Measurements from ENCODE around the gene ZBTB16. TPM values are rescaled to one million over a fixed set of nuclear protein-coding genes. Genes with fewer than 3 reads are reported as not detected.

The ZBTB16 gene
- polyA plus RNA-seq, 1 donor = 2.8 TPM

GRCh38 chr11:114183044-114183511 is 123.6 kb downstream of the ZBTB16 start:
- WGBS (ENCODE audit: insufficient coverage, low lambda C conversion rate) = 67% methylated on average over 1 of the region's 15 CpGs
- Histone ChIP-seq H3K4me3 (ENCODE audit: low read length) (no peak overlapping the region), H3K27me3 (ENCODE audit: control insufficient read depth, insufficient read depth, low read length) (no peaks in the 10 kb centered on the region), H3K27ac (ENCODE audit: low read length) (no peak overlapping the region), H3K9me3 (ENCODE audit: control insufficient read depth, low read depth, low read length) (no peaks in the 10 kb centered on the region), H3K4me1 (ENCODE audit: control insufficient read depth, insufficient read depth, low read length) (peaks cover 24% of the 10 kb centered on the region), H3K36me3 (ENCODE audit: control insufficient read depth, insufficient read depth, low read length) (no peaks in the 10 kb centered on the region)
- DNase-seq = no peak

GRCh38 chr11:114185436-114185835 is 125.9 kb downstream of the ZBTB16 start:
- Histone ChIP-seq H3K9me3 (ENCODE audit: control insufficient read depth, low read depth, low read length) (no peaks in the 10 kb centered on the region), H3K4me1 (ENCODE audit: control insufficient read depth, insufficient read depth, low read length) (peaks cover under 1% of the 10 kb centered on the region), H3K4me3 (ENCODE audit: low read length) (no peak overlapping the region), H3K36me3 (ENCODE audit: control insufficient read depth, insufficient read depth, low read length) (no peaks in the 10 kb centered on the region), H3K27ac (ENCODE audit: low read length) (no peak overlapping the region), H3K27me3 (ENCODE audit: control insufficient read depth, insufficient read depth, low read length) (no peaks in the 10 kb centered on the region)
- DNase-seq = no peak
- WGBS (ENCODE audit: insufficient coverage, low lambda C conversion rate) = no CpG with 5 or more reads among the region's 6 CpGs

- no peak for DNase-seq
- Histone ChIP-seq H3K4me3 (ENCODE audit: low read length) (no peak overlapping the region), H3K36me3 (ENCODE audit: control insufficient read depth, insufficient read depth, low read length) (no peaks in the 10 kb centered on the region), H3K27ac (ENCODE audit: low read length) (no peak overlapping the region), H3K9me3 (ENCODE audit: control insufficient read depth, low read depth, low read length) (peaks cover 3% of the 10 kb centered on the region), H3K4me1 (ENCODE audit: control insufficient read depth, insufficient read depth, low read length) (no peaks in the 10 kb centered on the region), H3K27me3 (ENCODE audit: control insufficient read depth, insufficient read depth, low read length) (no peaks in the 10 kb centered on the region)
- 100% methylated on average over 1 of the region's 7 CpGs for WGBS (ENCODE audit: insufficient coverage, low lambda C conversion rate)
These were observed 127.7 kb downstream of the ZBTB16 start for GRCh38 chr11:114187173-114187572.

GRCh38 chr11:114188851-114189570 is 129.5 kb downstream of the ZBTB16 start:
- H3K36me3 ChIP-seq (ENCODE audit: control insufficient read depth, insufficient read depth, low read length) = no peaks in the 10 kb centered on the region
- no peaks in the 10 kb centered on the region for H3K4me1 ChIP-seq (ENCODE audit: control insufficient read depth, insufficient read depth, low read length)
- no peak overlapping the region for H3K27ac ChIP-seq (ENCODE audit: low read length)
- WGBS (ENCODE audit: insufficient coverage, low lambda C conversion rate) = no CpG with 5 or more reads among the region's 3 CpGs
- peaks cover 3% of the 10 kb centered on the region for H3K9me3 ChIP-seq (ENCODE audit: control insufficient read depth, low read depth, low read length)
- H3K4me3 ChIP-seq (ENCODE audit: low read length) = no peak overlapping the region
- no peak for DNase-seq
- H3K27me3 ChIP-seq (ENCODE audit: control insufficient read depth, insufficient read depth, low read length) = no peaks in the 10 kb centered on the region

GRCh38 chr11:114190630-114191029 is 131.1 kb downstream of the ZBTB16 start:
- H3K27ac ChIP-seq (ENCODE audit: low read length) = no peak overlapping the region
- no peaks in the 10 kb centered on the region for H3K4me1 ChIP-seq (ENCODE audit: control insufficient read depth, insufficient read depth, low read length)
- DNase-seq = no peak
- H3K4me3 ChIP-seq (ENCODE audit: low read length) = no peak overlapping the region
- WGBS (ENCODE audit: insufficient coverage, low lambda C conversion rate) = no CpG with 5 or more reads among the region's 4 CpGs
- H3K36me3 ChIP-seq (ENCODE audit: control insufficient read depth, insufficient read depth, low read length) = no peaks in the 10 kb centered on the region
- H3K27me3 ChIP-seq (ENCODE audit: control insufficient read depth, insufficient read depth, low read length) = no peaks in the 10 kb centered on the region
- H3K9me3 ChIP-seq (ENCODE audit: control insufficient read depth, low read depth, low read length) = peaks cover 3% of the 10 kb centered on the region

GRCh38 chr11:114191893-114192292 is 132.4 kb downstream of the ZBTB16 start:
- peaks cover 3% of the 10 kb centered on the region for H3K9me3 ChIP-seq (ENCODE audit: control insufficient read depth, low read depth, low read length)
- no peaks in the 10 kb centered on the region for H3K36me3 ChIP-seq (ENCODE audit: control insufficient read depth, insufficient read depth, low read length)
- H3K4me3 ChIP-seq (ENCODE audit: low read length) = no peak overlapping the region
- no peaks in the 10 kb centered on the region for H3K27me3 ChIP-seq (ENCODE audit: control insufficient read depth, insufficient read depth, low read length)
- DNase-seq = no peak
- H3K4me1 ChIP-seq (ENCODE audit: control insufficient read depth, insufficient read depth, low read length) = no peaks in the 10 kb centered on the region
- no CpG with 5 or more reads among the region's 2 CpGs for WGBS (ENCODE audit: insufficient coverage, low lambda C conversion rate)
- H3K27ac ChIP-seq (ENCODE audit: low read length) = no peak overlapping the region

- no CpG with 5 or more reads among the region's 4 CpGs for WGBS (ENCODE audit: insufficient coverage, low lambda C conversion rate)
- H3K27ac ChIP-seq (ENCODE audit: low read length) = no peak overlapping the region
- H3K27me3 ChIP-seq (ENCODE audit: control insufficient read depth, insufficient read depth, low read length) = no peaks in the 10 kb centered on the region
- peaks cover 3% of the 10 kb centered on the region for H3K9me3 ChIP-seq (ENCODE audit: control insufficient read depth, low read depth, low read length)
- DNase-seq = no peak
- H3K4me3 ChIP-seq (ENCODE audit: low read length) = no peak overlapping the region
- no peaks in the 10 kb centered on the region for H3K36me3 ChIP-seq (ENCODE audit: control insufficient read depth, insufficient read depth, low read length)
- no peaks in the 10 kb centered on the region for H3K4me1 ChIP-seq (ENCODE audit: control insufficient read depth, insufficient read depth, low read length)
These were observed 133.4 kb downstream of the ZBTB16 start for GRCh38 chr11:114192841-114193389.

- no peak overlapping the region for H3K4me3 ChIP-seq (ENCODE audit: low read length)
- no peak for DNase-seq
- peaks cover 3% of the 10 kb centered on the region for H3K9me3 ChIP-seq (ENCODE audit: control insufficient read depth, low read depth, low read length)
- 100% methylated on average over 2 of the region's 10 CpGs for WGBS (ENCODE audit: insufficient coverage, low lambda C conversion rate)
- H3K27me3 ChIP-seq (ENCODE audit: control insufficient read depth, insufficient read depth, low read length) = no peaks in the 10 kb centered on the region
- no peak overlapping the region for H3K27ac ChIP-seq (ENCODE audit: low read length)
- H3K4me1 ChIP-seq (ENCODE audit: control insufficient read depth, insufficient read depth, low read length) = peaks cover 4% of the 10 kb centered on the region
- no peaks in the 10 kb centered on the region for H3K36me3 ChIP-seq (ENCODE audit: control insufficient read depth, insufficient read depth, low read length)
These were observed 134.5 kb downstream of the ZBTB16 start for GRCh38 chr11:114193730-114194679.

- no peak overlapping the region for H3K27ac ChIP-seq (ENCODE audit: low read length)
- WGBS (ENCODE audit: insufficient coverage, low lambda C conversion rate) = no CpG with 5 or more reads among the region's 4 CpGs
- H3K27me3 ChIP-seq (ENCODE audit: control insufficient read depth, insufficient read depth, low read length) = no peaks in the 10 kb centered on the region
- no peak overlapping the region for H3K4me3 ChIP-seq (ENCODE audit: low read length)
- H3K4me1 ChIP-seq (ENCODE audit: control insufficient read depth, insufficient read depth, low read length) = peaks cover 4% of the 10 kb centered on the region
- no peak for DNase-seq
- peaks cover 3% of the 10 kb centered on the region for H3K9me3 ChIP-seq (ENCODE audit: control insufficient read depth, low read depth, low read length)
- H3K36me3 ChIP-seq (ENCODE audit: control insufficient read depth, insufficient read depth, low read length) = no peaks in the 10 kb centered on the region
These were observed 135.2 kb downstream of the ZBTB16 start for GRCh38 chr11:114194702-114195101.

- Histone ChIP-seq H3K27ac (ENCODE audit: low read length) (no peak overlapping the region), H3K9me3 (ENCODE audit: control insufficient read depth, low read depth, low read length) (peaks cover 3% of the 10 kb centered on the region), H3K4me1 (ENCODE audit: control insufficient read depth, insufficient read depth, low read length) (peaks cover 4% of the 10 kb centered on the region), H3K36me3 (ENCODE audit: control insufficient read depth, insufficient read depth, low read length) (no peaks in the 10 kb centered on the region), H3K4me3 (ENCODE audit: low read length) (no peak overlapping the region), H3K27me3 (ENCODE audit: control insufficient read depth, insufficient read depth, low read length) (no peaks in the 10 kb centered on the region)
- no CpG with 5 or more reads among the region's 4 CpGs for WGBS (ENCODE audit: insufficient coverage, low lambda C conversion rate)
- DNase-seq = no peak
These were observed 135.6 kb downstream of the ZBTB16 start for GRCh38 chr11:114195151-114195550.
